ENCODE measurements around the gene BCS1L.

Gene BCS1L

GRCh38 chr2:218626369-218626768, 33.1 kb upstream of the BCS1L start:
- TF ChIP-seq CTCF (IDR thresholded peaks at IDR 0.05; ENCODE audit: extremely low read depth, missing control alignments) = no peak
- DNase-seq (ENCODE audit: low spot score) = no peak

GRCh38 chr2:218627939-218628338, 31.5 kb upstream of the BCS1L start:
- no peak for DNase-seq (ENCODE audit: low spot score)
- no peak for TF ChIP-seq CTCF (IDR thresholded peaks at IDR 0.05; ENCODE audit: extremely low read depth, missing control alignments)

GRCh38 chr2:218631837-218632236, 27.6 kb upstream of the BCS1L start:
- no peak for TF ChIP-seq CTCF (IDR thresholded peaks at IDR 0.05; ENCODE audit: extremely low read depth, missing control alignments)
- no peak for DNase-seq (ENCODE audit: low spot score)

- no peak for DNase-seq (ENCODE audit: low spot score)
- no peak for TF ChIP-seq CTCF (IDR thresholded peaks at IDR 0.05; ENCODE audit: extremely low read depth, missing control alignments)
Observed at GRCh38 chr2:218635719-218636118, 23.8 kb upstream of the BCS1L start.

- TF ChIP-seq CTCF (IDR thresholded peaks at IDR 0.05; ENCODE audit: extremely low read depth, missing control alignments) = no peak
- DNase-seq (ENCODE audit: low spot score) = no peak
Observed at GRCh38 chr2:218638372-218638771, 21.1 kb upstream of the BCS1L start.

- no peak for DNase-seq (ENCODE audit: low spot score)
- no peak for TF ChIP-seq CTCF (IDR thresholded peaks at IDR 0.05; ENCODE audit: extremely low read depth, missing control alignments)
Observed at GRCh38 chr2:218642121-218642656, 17.3 kb upstream of the BCS1L start.

- no peak for DNase-seq (ENCODE audit: low spot score)
- TF ChIP-seq CTCF (IDR thresholded peaks at IDR 0.05; ENCODE audit: extremely low read depth, missing control alignments) = no peak
Observed at GRCh38 chr2:218642786-218643185, 16.7 kb upstream of the BCS1L start.

All from GM20000 (cell line).